Stimulated activated CD4-positive, alpha-beta T cell treated with anti-CD3 and anti-CD28 coated beads, Interleukin-15, amount 100 ng/mL, for 1 hour (primary cell): ENCODE data around the gene CAMK1D.

Source experiments
- DNase-seq, 2 donors: peaks; one replicate each; pipeline ENCODE4 v3.0.0-alpha.2; 2020; ENCODE audit warnings: low read depth in 1 of 2, low spot score in 1 of 2

The CAMK1D gene

GRCh38 chr10:12547301-12547771, 198.0 kb downstream of the CAMK1D start:
- DNase-seq, result no peak

DNA sequence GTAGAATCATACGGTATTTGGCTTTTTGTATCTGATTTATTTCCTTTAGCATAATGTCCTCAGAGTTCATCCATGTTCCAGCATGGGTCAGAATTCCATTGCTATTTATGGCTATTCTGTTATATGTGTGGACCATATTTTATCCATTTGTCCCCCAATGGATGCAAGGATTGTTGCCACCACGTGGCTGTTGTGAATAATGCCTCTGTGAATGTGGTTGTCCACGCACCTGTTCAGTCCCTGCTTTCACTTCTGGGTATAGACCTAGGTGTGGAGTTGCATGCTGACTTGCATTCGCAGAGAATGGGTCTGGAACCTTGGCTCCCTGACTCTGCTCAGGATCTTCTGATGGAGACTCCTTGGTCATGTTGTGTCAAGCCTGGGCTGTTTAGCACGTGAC, 199.9 kb downstream of the CAMK1D start:
- no peak for DNase-seq

- no peak for DNase-seq
These were observed 201.6 kb downstream of the CAMK1D start for GRCh38 chr10:12550994-12551393.

DNA sequence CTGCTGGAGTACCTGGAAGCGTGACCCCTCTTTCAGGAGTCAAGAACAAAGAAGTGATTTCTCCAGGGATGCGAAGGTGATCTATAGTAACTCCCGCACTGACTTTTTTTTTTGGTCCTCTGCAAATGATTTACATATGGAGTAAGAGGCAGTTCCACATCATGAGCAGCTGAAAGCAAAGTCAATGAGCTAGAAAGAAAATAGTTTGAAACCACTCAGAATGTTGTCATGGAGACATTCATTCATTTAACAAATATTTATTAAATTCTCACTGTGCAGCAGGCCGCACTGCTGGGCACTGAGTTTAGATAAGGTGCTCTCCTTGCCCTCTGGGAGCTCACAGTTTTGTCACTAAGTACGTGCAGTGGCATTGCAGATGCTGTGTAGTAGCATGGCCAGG, 206.7 kb downstream of the CAMK1D start:
- no peak for DNase-seq

DNA sequence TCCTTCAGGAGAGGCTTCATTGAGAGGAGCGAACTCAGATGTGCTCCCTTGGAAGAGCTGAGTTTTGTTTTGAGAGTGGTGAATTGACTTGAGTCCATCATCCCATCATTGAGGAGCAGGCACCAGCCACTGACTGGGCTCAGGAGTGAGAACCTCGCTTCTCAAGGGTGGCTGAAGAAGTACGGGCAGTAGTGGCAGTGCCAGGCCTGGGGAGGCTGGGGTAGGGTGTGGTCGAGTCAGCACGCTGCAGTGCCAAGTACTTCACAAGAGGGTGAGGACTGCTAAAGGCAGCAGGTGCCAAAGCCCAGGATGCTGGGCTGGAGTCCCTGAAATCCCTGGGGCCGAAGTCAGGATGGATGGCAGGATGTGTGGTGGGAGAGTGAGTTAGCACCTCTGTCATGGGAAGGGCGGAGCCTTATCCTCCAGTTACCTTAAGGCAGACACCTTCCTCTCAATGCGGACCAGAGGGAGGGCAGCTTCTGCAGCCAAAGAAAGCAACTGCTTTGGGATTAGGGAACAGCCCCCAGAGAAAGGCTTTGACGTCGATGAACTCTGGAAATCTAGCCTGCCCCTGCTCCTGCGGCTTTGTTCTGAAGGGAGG, 210.3 kb downstream of the CAMK1D start:
- no peak for DNase-seq

DNA sequence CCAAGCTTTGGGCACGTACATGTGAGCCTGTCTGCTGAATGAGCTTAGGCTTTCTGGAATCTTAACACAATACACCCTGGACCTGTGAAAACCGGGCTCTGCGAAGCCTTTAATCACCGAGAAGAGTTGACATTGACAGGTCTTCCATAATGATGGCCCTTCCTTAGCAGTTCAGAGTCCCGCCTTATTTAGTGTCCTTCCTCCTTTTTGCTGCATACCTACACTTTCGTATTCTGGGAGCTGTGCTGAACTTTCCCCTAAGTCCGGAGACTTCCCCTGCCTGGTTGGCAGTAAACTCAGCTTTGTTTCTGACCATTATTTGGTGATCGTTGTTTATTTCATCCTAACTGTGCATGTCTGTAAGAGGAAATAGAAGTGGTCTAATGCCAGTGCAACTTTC, 212.0 kb downstream of the CAMK1D start:
- no peak for DNase-seq

GRCh38 chr10:12561720-12562119, 212.4 kb downstream of the CAMK1D start:
- no peak for DNase-seq

DNA sequence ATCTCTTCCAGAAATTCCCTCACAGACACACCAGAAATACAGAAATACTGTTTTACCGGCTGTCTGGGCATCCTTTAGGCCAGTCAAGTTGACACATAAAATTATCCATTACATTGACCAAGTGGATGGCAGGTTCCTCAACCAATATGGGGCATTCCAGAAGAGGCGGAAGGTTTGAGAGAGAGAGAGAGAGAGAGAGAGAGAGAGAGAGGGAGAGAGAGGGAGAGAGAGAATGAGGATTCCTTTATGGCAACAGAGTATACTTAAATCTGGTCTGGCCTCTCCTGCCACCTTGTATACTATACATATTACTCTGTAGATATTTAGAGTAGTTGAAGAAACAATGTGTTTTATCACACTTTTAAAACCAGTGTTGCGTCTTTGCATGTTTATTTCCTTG, 214.1 kb downstream of the CAMK1D start:
- DNase-seq, result no peak

DNA sequence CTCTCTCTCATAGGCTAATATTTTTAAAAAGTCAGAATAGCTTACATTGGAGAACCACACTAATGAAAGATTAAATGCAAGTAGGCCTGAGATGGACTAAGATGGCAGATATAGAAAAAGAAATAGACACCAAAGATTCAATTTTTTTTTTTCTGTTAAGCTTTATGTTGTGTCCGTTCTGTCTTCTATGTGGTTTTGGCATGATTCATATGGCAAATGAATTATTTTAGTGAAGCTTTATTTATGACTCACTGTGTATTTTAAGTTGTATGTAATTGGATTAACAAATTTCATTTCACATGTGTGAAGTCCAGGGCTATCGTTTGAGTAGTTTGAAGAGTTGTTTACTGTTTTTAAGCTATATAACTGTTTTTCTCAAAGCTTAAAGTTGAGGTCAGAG, 214.8 kb downstream of the CAMK1D start:
- DNase-seq, result no peak

GRCh38 chr10:12566161-12567115, 217.1 kb downstream of the CAMK1D start:
- DNase-seq, result no peak

GRCh38 chr10:12568391-12569009, 219.2 kb downstream of the CAMK1D start:
- no peak for DNase-seq

- DNase-seq, result no peak
These were observed 222.9 kb downstream of the CAMK1D start for GRCh38 chr10:12572281-12572680.

DNA sequence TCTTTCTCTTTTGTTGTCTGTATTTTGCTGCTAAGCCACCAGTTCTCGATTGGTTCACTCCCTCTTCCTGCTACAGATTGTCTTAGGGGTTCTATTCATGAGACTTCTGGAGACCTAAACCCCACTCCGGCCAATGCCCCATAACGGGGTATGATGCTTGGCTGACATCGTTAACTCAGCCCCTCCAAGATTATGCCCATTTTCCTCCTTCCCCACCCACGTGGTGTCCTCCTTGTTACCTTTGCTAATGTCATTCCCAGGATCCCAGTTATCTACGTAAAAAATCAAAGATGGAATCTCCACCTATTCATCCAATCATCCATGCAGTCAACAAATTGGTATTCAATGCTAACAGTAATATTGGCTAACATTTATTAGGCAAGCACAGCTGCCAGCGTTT, 228.3 kb downstream of the CAMK1D start:
- no peak for DNase-seq

DNA sequence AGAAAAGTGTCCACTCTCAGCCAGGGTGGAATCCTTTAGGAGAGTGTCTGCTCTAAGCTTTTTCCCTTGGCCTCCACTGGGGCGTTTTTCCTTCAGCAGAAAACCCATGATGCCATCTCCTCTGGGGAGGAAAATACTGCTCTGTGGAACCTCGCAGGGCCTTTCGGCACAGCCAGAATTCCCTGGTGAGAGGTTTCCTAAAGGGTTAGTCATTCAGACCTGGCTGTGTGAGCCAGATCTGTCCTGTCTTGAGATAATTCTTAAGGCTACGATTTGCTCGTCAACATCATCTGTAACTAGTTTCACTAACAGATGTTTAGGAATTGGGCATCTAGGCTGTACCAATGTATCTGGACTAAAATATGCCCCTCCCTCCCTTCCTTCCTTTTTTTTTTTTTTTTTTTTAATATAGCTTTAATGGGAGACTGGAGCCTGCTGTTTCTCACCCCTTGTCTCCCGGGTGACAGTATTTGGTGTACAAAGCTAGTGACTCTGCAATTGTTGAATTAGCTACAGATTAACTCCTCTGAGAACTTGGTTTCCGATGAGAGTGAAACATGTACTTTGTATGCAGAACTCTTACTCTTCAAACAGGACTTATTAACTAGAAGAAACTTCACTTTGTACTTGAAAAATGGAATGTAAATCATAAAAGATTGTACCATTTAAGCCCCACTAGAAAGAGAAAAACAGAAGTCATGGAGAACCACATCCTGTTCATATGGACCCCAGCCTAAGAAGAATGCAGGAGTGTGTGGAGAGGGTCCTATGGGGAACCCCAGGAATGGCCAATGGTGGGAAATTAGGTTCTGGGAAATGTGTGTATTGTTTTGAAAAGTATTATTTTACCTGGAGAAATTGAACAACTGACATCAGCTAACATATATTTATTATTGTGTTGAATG, 230.9 kb downstream of the CAMK1D start:
- no peak for DNase-seq

- DNase-seq, result no peak
These were observed 234.7 kb downstream of the CAMK1D start for GRCh38 chr10:12583891-12584595.

- DNase-seq, result no peak
These were observed 237.4 kb downstream of the CAMK1D start for GRCh38 chr10:12586741-12587140.

DNA sequence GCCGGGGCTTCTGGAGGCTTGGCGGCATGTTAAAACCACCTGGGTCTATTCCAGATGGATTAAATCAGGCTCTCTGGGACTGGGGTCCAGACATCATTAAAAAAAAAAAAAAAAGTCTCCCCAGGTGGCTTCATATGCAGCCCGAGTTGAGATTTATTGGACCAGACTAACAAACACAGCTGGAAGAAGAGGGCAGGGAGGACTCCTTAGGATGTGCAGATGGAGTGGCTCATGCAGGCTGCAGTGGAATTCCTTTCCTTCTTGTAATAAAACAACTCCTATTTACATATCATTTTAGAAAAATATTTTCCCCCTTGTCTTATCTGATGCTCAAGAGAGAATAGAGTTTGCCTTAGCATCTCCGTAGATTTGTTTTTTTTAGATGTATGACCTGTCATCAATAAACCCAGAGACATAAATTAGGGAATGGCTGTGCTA, 238.1 kb downstream of the CAMK1D start:
- no peak for DNase-seq

- no peak for DNase-seq
These were observed 238.9 kb downstream of the CAMK1D start for GRCh38 chr10:12588091-12588860.

DNA sequence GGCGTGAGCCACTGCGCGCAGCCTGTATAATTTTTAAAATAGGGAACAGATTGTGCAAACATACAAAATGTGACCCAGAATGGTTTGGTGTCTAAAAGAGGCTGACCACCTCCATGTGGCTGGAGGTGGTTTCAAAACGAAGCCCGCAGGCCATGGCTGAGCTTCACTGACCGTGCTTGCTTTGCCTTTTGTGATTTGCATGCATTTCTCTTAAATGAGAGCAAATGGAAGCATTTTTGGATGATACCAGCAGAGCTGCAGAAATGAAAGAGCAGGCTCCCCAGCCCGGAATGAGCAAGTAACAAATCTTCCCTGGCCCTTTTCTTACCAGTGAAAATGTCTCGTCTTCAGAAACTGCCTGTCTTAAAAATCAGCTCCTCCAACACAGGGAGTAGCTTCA, 239.9 kb downstream of the CAMK1D start:
- no peak for DNase-seq

DNA sequence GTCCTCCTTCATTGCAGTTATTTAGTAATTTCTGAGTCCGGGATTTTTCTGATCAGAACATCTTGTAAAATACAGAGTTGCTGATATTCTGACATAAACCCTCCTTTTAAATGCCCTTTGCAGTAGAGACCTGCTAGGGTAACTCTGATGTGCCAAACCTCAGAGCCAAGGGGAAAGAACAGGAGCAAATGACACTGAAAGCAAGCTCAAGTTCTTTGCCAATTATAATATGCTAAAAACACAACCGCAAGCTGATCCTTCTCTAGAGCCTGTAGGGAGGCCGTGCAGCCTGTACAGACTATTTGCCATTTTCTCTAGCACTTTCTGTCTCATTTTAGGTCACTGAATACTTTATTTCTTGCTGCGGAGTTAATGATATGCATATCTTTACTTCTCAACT, 240.4 kb downstream of the CAMK1D start:
- no peak for DNase-seq
